ENCODE results near the gene ZNF398. TPM values are rescaled to one million over a fixed set of nuclear protein-coding genes. Genes with fewer than 3 reads are reported as not detected.
A peak's percentile ranks its signal among the peaks of the same experiment; 100 is the strongest.

ZNF398 gene
- total RNA-seq, 1 donor from 2014 or later, result 9.9 TPM

DNA sequence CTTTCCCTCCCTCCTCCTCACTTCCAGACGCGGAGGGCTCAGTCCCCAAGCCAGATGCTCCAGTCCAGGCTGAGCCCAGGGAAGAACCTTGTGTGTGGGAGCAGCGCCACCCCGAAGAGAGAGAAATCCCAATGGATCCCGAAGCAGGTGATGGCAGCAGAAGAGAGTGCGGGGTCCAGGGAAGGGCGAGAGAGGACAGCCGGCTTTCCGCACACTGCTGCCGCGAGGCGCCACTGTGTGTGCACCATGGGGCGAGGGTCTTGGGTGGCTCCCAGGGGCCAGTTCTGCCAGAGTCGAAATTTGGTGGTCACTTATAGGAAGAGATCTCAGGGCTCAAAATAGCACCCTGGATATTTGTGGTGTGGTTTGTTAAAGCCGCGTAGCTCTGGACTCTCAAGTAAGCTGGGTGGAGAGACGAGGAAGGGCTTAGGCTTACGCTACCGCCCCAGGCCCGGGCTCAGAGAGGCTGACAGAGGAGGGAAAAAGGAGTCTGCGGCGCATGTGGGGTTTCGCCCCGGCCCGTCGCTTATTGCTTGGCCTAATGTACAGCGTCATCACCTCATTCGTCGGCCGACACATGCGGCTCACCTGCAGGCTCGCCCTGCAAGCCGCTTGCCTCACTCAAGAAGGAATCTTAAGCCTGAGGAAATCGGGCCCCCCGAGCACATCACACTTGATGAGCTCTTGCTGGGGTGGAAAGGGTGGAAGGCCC is 60.2 kb downstream of the ZNF398 start:
- Histone ChIP-seq H3K79me2 (ENCODE audit: low read depth) (peaks cover 8% of the 10 kb centered on the region), H3K4me3 (no peak overlapping the region), H3K27me3 (no peaks in the 10 kb centered on the region), H3K27ac (no peak overlapping the region), H3K9me3 (ENCODE audit: low read depth) (no peaks in the 10 kb centered on the region), H3K36me3 (peaks cover 4% of the 10 kb centered on the region), H3F3A (ENCODE audit: low read depth) (peaks cover 3% of the 10 kb centered on the region), H4K20me1 (ENCODE audit: low read depth) (peaks cover 39% of the 10 kb centered on the region), H3K9ac (no peak overlapping the region), H3K4me2 (no peak overlapping the region), H3K4me1 (no peaks in the 10 kb centered on the region), H2AFZ (replicated peaks) (no peak overlapping the region)
- no peak overlapping the region for H3K27ac Mint-ChIP-seq
- DNase-seq (ENCODE audit: low spot score), result no peak
- H3K9me3 Mint-ChIP-seq, result no peaks in the 10 kb centered on the region
- peaks cover 7% of the 10 kb centered on the region for H3K4me1 Mint-ChIP-seq
- peaks cover 47% of the 10 kb centered on the region for H3K36me3 Mint-ChIP-seq
- H3K27me3 Mint-ChIP-seq (ENCODE audit: insufficient read depth, low read depth), result peaks cover 4% of the 10 kb centered on the region
- TF ChIP-seq EZH2phosphoT487 (IDR thresholded peaks at IDR 0.05), result no peak
- no peak for TF ChIP-seq EZH2 (IDR thresholded peaks at IDR 0.05)
- TF ChIP-seq, protein P1, sequence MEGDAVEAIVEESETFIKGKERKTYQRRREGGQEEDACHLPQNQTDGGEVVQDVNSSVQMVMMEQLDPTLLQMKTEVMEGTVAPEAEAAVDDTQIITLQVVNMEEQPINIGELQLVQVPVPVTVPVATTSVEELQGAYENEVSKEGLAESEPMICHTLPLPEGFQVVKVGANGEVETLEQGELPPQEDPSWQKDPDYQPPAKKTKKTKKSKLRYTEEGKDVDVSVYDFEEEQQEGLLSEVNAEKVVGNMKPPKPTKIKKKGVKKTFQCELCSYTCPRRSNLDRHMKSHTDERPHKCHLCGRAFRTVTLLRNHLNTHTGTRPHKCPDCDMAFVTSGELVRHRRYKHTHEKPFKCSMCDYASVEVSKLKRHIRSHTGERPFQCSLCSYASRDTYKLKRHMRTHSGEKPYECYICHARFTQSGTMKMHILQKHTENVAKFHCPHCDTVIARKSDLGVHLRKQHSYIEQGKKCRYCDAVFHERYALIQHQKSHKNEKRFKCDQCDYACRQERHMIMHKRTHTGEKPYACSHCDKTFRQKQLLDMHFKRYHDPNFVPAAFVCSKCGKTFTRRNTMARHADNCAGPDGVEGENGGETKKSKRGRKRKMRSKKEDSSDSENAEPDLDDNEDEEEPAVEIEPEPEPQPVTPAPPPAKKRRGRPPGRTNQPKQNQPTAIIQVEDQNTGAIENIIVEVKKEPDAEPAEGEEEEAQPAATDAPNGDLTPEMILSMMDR (IDR thresholded peaks at IDR 0.05), result no peak
- H3K4me3 Mint-ChIP-seq, result no peak overlapping the region

DNA sequence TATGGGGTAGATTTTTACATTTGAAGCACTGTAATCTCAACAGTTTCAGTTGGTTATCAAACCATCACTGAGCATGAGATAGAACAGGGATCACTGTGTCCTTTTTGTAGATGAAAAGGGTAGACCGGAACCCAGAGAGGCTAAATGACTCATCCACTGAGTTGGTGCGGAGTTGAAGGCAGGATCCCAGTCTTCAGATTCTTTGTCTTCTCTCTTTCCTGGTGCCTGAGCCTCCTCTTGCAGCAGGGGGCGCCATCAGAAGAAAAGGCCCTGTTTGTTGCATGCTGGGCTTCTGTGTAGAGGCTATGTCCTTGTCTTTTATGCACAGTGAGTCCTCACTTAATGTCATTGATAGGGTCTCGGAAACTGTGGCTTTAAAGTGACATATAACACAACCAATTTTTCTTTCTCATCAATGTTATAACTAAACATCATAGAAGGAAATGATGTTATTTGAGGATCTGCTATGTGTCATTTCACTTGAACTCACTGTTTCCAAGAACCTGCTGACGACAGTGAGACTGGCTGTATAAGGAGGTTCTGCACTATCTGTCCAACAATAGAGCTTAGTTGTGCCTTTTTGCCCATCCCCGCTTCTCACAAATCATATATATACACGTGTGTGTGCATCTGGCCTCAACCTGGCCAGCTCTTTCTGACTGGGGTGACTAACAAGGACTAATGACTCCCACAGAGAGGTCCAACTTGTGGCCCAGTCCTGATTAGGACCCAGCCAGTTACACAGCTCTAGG is 62.4 kb downstream of the ZNF398 start:
- Histone ChIP-seq H3K79me2 (ENCODE audit: low read depth) (no peaks in the 10 kb centered on the region), H3F3A (ENCODE audit: low read depth) (peaks cover 3% of the 10 kb centered on the region), H3K9ac (no peak overlapping the region), H3K27me3 (no peaks in the 10 kb centered on the region), H3K4me1 (no peaks in the 10 kb centered on the region), H2AFZ (replicated peaks) (no peak overlapping the region), H3K4me3 (no peak overlapping the region), H3K27ac (no peak overlapping the region), H3K4me2 (no peak overlapping the region), H4K20me1 (ENCODE audit: low read depth) (peaks cover 18% of the 10 kb centered on the region), H3K9me3 (ENCODE audit: low read depth) (no peaks in the 10 kb centered on the region), H3K36me3 (peaks cover 4% of the 10 kb centered on the region)
- TF ChIP-seq, protein P1 (IDR thresholded peaks at IDR 0.05), result peak; percentile 75
- no peak for TF ChIP-seq EZH2 (IDR thresholded peaks at IDR 0.05)
- Mint-ChIP-seq H3K4me1 (peaks cover 7% of the 10 kb centered on the region), H3K9me3 (no peaks in the 10 kb centered on the region), H3K27ac (peak overlapping the region; percentile 53), H3K36me3 (peaks cover 40% of the 10 kb centered on the region), H3K4me3 (no peak overlapping the region), H3K27me3 (ENCODE audit: insufficient read depth, low read depth) (peaks cover 2% of the 10 kb centered on the region)
- DNase-seq (ENCODE audit: low spot score), result peak; percentile 72

DNA sequence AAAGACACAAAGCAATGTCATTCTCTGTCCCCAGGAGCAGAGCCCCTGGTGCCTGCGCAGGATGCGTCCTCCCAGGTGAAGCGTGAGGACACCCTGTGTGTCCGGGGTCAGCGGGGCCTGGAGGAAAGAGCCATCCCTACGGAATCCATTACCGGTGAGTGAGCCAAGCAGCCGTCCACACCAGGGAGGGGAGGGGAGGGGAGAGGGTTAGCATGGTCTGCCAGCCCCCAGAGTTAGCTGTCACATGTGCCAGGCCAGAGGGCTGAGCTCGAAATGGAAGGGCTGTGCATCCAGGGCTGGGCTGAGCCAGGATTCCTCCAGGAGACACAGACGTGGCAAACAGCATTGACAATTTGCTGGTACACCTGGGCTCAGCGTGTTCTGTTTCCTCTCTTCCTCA is 63.3 kb downstream of the ZNF398 start:
- Histone ChIP-seq H3K4me2 (no peak overlapping the region), H3K27me3 (no peaks in the 10 kb centered on the region), H3F3A (ENCODE audit: low read depth) (peaks cover 3% of the 10 kb centered on the region), H3K9ac (no peak overlapping the region), H4K20me1 (ENCODE audit: low read depth) (peaks cover 13% of the 10 kb centered on the region), H3K4me3 (no peak overlapping the region), H3K36me3 (peaks cover 4% of the 10 kb centered on the region), H3K27ac (no peak overlapping the region), H3K4me1 (no peaks in the 10 kb centered on the region), H2AFZ (replicated peaks) (no peak overlapping the region), H3K9me3 (ENCODE audit: low read depth) (no peaks in the 10 kb centered on the region), H3K79me2 (ENCODE audit: low read depth) (no peaks in the 10 kb centered on the region)
- no peak overlapping the region for H3K27ac Mint-ChIP-seq
- peaks cover 40% of the 10 kb centered on the region for H3K36me3 Mint-ChIP-seq
- H3K4me3 Mint-ChIP-seq, result no peak overlapping the region
- peaks cover 7% of the 10 kb centered on the region for H3K4me1 Mint-ChIP-seq
- H3K9me3 Mint-ChIP-seq, result no peaks in the 10 kb centered on the region
- DNase-seq (ENCODE audit: low spot score), result no peak
- no peak for TF ChIP-seq EZH2 (IDR thresholded peaks at IDR 0.05)
- no peak for TF ChIP-seq EZH2phosphoT487 (IDR thresholded peaks at IDR 0.05)
- TF ChIP-seq, protein P1 (IDR thresholded peaks at IDR 0.05), result no peak
- peaks cover 2% of the 10 kb centered on the region for H3K27me3 Mint-ChIP-seq (ENCODE audit: insufficient read depth, low read depth)
